Adrenal gland (tissue), 19 donors: ENCODE results near the gene UBE2Q2. TPM values are rescaled to one million over a fixed set of nuclear protein-coding genes. Genes with fewer than 3 reads are reported as not detected.
"Not testable (repeated sequence)": the region's sequence is repeated elsewhere in the genome, so short reads cannot be mapped to it uniquely, and the experiment has no call there.

Source experiments
- DNase-seq, 7 donors: peaks; one replicate each; pipeline ENCODE4 v3.0.0-alpha.2; 2019 to 2020
- H3K27ac ChIP-seq, 5 donors: fragments of 200-600 bp; sonication (generic) in 4 of 5; 1 replicate in 3 of 5; 2 replicates in 2 of 5; pipeline versions ENCODE4 v1.5.1 to v1.8.0; 2016 to 2020; ENCODE audit warnings: mild to moderate bottlenecking in 1 of 5
- H3K27me3 ChIP-seq: fragments of 200-600 bp; 2 replicates; pipeline ENCODE4 v1.8.0; 2021
- H3K36me3 ChIP-seq, 2 donors: fragments of 200-600 bp; replicated peaks in 1 of 2; 1 replicate in 1 of 2; 2 replicates in 1 of 2; pipeline versions ENCODE4 v1.5.1 to v1.8.0; 2018 to 2022
- H3K4me1 ChIP-seq, 2 donors: fragments of 200-600 bp; replicated peaks in 1 of 2; 1 replicate in 1 of 2; 2 replicates in 1 of 2; pipeline versions ENCODE4 v1.5.1 to v1.8.0; 2018 to 2021
- H3K4me3 ChIP-seq, 4 donors: fragments of 200-600 bp; sonication (generic) in 3 of 4; one replicate each; pipeline ENCODE4 v1.5.1; 2016 to 2018
- H3K9me3 ChIP-seq, 3 donors: fragments of 200-600 bp; sonication (generic) in 1 of 3; replicated peaks in 1 of 3; 1 replicate in 2 of 3; 2 replicates in 1 of 3; pipeline versions ENCODE4 v1.5.1 to v1.8.0; 2016 to 2021
- POLR2A ChIP-seq, 2 donors: fragments of 450-650 bp; IDR thresholded peaks; one replicate each; pipeline ENCODE4 v1.6.1; 2017; ENCODE audit warnings: antibody characterized with exemption in 2 of 2, mild to moderate bottlenecking in 2 of 2, moderate library complexity in 1 of 2
- WGBS, 4 donors: extraction: QIAGEN DNeasy Blood & Tissue Kit in 2 of 4; methylation state at CpG; one replicate each; pipeline versions ENCODE4 v1.1.5 to v1.1.7; 2013 to 2017; 5-methylcytosine and 5-hydroxymethylcytosine counted together
- intact Hi-C, 2 donors: fragments of 100-400 bp; cut with DNase I; formaldehyde crosslinking; loops; one replicate each; pipeline versions ENCODE4 v1.14.1 to v1.15.0; 2022 to 2023
- long read RNA-seq, 10 donors: library from polyadenylated mRNA in 3 of 10; unstranded in 2 of 10; stranded (forward) in 1 of 10; transcript quantifications; one replicate each; pipeline ENCODE4 v2.0.0 and lab custom pipeline, GENCODE V29; 2021 to 2026
- polyA plus RNA-seq, 3 donors: library from polyadenylated mRNA; stranded (reverse); fragments of 200-250 nt in 2 of 3; fragments of 350-450 nt in 1 of 3; fragmentation: Illumina TruSeq in 1 of 3; extraction: RNeasy Lipid Tissue Mini Kit (QIAGEN cat#74804) in 1 of 3; gene quantifications; one replicate each; pipeline ENCODE4 v1.2.3, GENCODE V29; 2013 to 2014
- total RNA-seq, 9 donors: library from RNA; depleted of rRNA in 4 of 9; stranded (reverse); fragments of >200 nt in 4 of 9; fragments of 120-200 nt in 1 of 9; fragmentation: NEBNext Ultra II Directional in 1 of 9; extraction: Animal tissue kit (Norgen Biotek cat#: 25700) in 1 of 9; gene quantifications; one replicate each; pipeline versions ENCODE4 v1.1.0 to v1.2.4, GENCODE V29; 2013 to 2023
- TF ChIP-seq, protein P1 (sequence below), 6 experiments: fragments of 450-650 bp in 4 of 6; fragments of 200-600 bp in 2 of 6; sonication (generic) in 1 of 6; IDR thresholded peaks; 1 replicate in 5 of 6; 2 replicates in 1 of 6; pipeline versions ENCODE4 v1.5.1 to v1.8.0; 2016 to 2021; ENCODE audit warnings: antibody characterized with exemption in 6 of 6, mild to moderate bottlenecking in 2 of 6, moderate library complexity in 1 of 6
- donor health status: healthy with polysubstance abuse.
- donor health status: Bipolar disorder and iron deficiency.
- donor health status: DM: yes; HTN: yes; CAD: no.
- donor health status: DM: no; HTN: no; CAD: no.
- donor health status: DM: no; HTN: no; CAD: no.
- donor health status: DM: yes; HTN: yes; CAD: no.

The UBE2Q2 gene
- total RNA-seq = 10 to 100 TPM; 35.0 to 76.7 (median 45.6) TPM
- polyA plus RNA-seq = 10 to 100 TPM; 18.7 to 49.8 (median 36.6) TPM
- long read RNA-seq, donor 1, partial matches to known transcripts = 5 of 9 reads
- long read RNA-seq, donor 1, other reads (novel, unspliced or antisense) = 0 of 9 reads
- long read RNA-seq, donor 2, partial matches to known transcripts = 0 of 5 reads
- long read RNA-seq, donor 2, other reads (novel, unspliced or antisense) = 0 of 5 reads
- long read RNA-seq, donor 3, partial matches to known transcripts = 0 of 6 reads
- long read RNA-seq, donor 3, other reads (novel, unspliced or antisense) = 0 of 6 reads
- long read RNA-seq, donor 4, partial matches to known transcripts = 5 of 13 reads
- long read RNA-seq, donor 4, other reads (novel, unspliced or antisense) = 3 of 13 reads
- long read RNA-seq, donor 5, transcript UBE2Q2-201 (13 exons, 3,130 nt) = major isoform, 44 of 77 reads
- long read RNA-seq, donor 5, transcript UBE2Q2-208 (12 exons, 2,969 nt) = minor isoform, 7 of 77 reads
- long read RNA-seq, donor 5, transcript UBE2Q2-204 (13 exons, 1,582 nt) = minor isoform, 7 of 77 reads
- long read RNA-seq, donor 5, partial matches to known transcripts = 0 of 77 reads
- long read RNA-seq, donor 5, other reads (novel, unspliced or antisense) = 19 of 77 reads
- long read RNA-seq, donor 6, partial matches to known transcripts = 8 of 11 reads
- long read RNA-seq, donor 6, other reads (novel, unspliced or antisense) = 3 of 11 reads
- long read RNA-seq, donor 7, partial matches to known transcripts = 0 of 2 reads
- long read RNA-seq, donor 7, other reads (novel, unspliced or antisense) = 0 of 2 reads
- long read RNA-seq, donor 8, partial matches to known transcripts = 0 of 6 reads
- long read RNA-seq, donor 8, other reads (novel, unspliced or antisense) = 0 of 6 reads
- long read RNA-seq, donor 9, transcript UBE2Q2-201 (13 exons, 3,130 nt) = major isoform, 6 of 12 reads
- long read RNA-seq, donor 9, partial matches to known transcripts = 5 of 12 reads
- long read RNA-seq, donor 9, other reads (novel, unspliced or antisense) = 0 of 12 reads
- long read RNA-seq, donor 10, partial matches to known transcripts = 0 of 5 reads
- long read RNA-seq, donor 10, other reads (novel, unspliced or antisense) = 0 of 5 reads

DNA sequence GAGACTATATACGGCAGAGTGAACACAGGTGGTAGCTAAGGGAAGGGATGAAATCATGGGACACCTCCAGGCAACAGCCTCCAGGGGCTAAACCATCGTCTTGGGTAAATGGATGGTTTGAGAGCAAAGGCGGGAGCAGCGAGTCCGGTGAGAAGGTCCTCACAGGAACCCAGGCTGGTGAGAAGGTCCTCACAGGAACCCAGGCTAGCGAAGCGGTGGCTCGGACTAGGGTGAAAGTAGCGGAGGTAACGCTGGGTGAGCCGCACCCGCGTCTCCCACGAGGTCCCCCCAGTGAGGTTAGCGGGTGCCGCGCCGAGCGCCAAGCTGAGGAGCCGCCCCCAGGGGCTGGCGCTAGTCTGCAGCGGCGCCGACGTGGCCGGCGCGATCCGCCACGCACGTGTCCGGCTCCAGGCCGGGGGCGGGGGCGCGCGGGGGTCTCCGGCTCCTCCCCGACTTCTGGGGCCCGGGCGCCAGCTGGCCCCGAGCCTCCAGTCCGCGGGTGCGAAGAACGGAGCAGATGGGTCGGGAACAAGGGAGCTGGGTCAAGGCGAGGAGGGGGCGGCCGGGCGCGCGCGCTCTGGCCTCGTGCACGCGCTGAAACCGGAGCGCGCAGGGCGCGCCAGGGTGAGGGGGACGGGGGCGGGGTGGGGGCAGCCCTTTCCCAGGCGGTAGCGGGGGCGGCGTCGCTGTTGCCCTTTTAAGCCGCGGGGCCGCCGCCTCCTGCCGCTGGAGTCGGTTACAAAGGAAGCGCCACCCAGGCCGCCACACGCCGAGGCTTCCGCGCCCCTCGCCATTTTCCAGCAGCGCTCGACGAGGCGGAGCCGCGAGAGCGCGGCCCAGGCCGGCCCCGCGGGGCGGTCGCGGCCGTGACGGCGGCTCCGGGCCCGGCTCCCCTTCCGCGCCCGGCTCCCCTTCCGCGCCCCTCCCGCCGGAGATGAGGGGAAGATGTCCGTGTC is at the start of gene UBE2Q2:
UBE2Q2 (plus strand) TSS at position 726 of the 956 bp plus-strand sequence; CDS start at position 946, 220 bp downstream.
- Histone ChIP-seq H3K36me3 (no peaks in the 10 kb centered on the region), H3K27ac (peak within 1 kb of the TSS; percentile 81 to 96 (median 87)), H3K4me3 (peak within 1 kb of the TSS; percentile 59 to 96 (median 90)), H3K27me3 (no peaks in the 10 kb centered on the region), H3K9me3 (no peaks in the 10 kb centered on the region), H3K4me1 (peaks cover 21 to 39% of the 10 kb centered on the region in 2 donors)
- 0 to 3% (median 1%) methylated on average over 12 to 109 of the region's 109 CpGs for WGBS, 4 donors
- DNase-seq = peak; percentile 61 to 74 (median 68)
- intact Hi-C loops = no loop called here
- TF ChIP-seq, protein P1, sequence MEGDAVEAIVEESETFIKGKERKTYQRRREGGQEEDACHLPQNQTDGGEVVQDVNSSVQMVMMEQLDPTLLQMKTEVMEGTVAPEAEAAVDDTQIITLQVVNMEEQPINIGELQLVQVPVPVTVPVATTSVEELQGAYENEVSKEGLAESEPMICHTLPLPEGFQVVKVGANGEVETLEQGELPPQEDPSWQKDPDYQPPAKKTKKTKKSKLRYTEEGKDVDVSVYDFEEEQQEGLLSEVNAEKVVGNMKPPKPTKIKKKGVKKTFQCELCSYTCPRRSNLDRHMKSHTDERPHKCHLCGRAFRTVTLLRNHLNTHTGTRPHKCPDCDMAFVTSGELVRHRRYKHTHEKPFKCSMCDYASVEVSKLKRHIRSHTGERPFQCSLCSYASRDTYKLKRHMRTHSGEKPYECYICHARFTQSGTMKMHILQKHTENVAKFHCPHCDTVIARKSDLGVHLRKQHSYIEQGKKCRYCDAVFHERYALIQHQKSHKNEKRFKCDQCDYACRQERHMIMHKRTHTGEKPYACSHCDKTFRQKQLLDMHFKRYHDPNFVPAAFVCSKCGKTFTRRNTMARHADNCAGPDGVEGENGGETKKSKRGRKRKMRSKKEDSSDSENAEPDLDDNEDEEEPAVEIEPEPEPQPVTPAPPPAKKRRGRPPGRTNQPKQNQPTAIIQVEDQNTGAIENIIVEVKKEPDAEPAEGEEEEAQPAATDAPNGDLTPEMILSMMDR (IDR thresholded peaks at IDR 0.05) = peak in 2 of 6 experiments; percentile 2 to 9
- TF ChIP-seq POLR2A (IDR thresholded peaks at IDR 0.05) = peak in 1 of 2 donors; percentile 38

DNA sequence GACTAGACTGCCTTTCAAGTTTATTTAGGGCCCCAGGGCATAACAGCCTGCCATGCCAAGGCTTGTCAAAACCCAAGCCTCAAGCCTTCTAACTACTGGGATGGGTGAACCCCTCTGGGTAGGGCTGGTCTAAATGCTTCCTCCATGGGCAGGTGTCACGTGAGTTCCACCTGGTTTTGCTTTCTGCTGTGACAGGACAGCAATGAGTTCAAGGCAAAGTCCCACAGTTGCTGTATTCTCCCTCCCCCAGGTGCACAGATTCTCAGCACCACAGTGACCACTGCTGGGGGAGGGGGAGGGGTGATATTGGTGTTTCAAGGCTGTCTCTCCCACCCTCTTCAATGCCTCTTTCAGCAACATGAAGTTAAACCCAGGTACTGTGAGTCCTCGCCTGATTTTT is 46.9 kb upstream of the UBE2Q2 start:
- peaks cover 3% of the 10 kb centered on the region for H3K27me3 ChIP-seq
- intact Hi-C loops = loop anchor here in 1 of 2 donors (10.0 kb wide), 1 partner anchor 102 kb away; no protein-coding TSS in a partner anchor
- TF ChIP-seq, protein P1 (IDR thresholded peaks at IDR 0.05) = no peak
- TF ChIP-seq POLR2A (IDR thresholded peaks at IDR 0.05) = no peak
- WGBS, 4 donors = 76 to 93% (median 86%) methylated on average over 1 to 2 of the region's 2 CpGs
- H3K4me3 ChIP-seq = no peak overlapping the region
- no peaks in the 10 kb centered on the region for H3K36me3 ChIP-seq
- H3K9me3 ChIP-seq = no peaks in the 10 kb centered on the region
- no peak overlapping the region for H3K27ac ChIP-seq
- no peaks in the 10 kb centered on the region for H3K4me1 ChIP-seq
- no peak for DNase-seq

DNA sequence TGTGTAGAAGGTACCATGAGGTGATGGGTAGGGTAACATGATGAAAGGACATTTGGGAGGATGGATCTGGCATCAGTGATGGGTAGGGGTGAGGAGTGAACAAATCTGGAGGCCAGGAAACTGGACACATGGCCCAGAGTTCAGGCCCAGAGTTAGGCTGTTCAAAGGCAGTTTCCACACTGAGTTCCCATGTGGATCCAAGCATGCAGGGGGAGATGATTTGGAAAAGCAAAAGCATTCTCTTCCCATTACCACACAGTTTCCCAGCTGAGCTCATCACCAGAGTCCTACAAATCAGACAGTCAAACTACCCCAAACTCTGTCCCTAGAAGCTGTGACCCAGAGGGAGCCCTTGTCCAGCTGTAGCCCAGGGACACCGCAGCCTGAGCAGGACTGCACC is 46.1 kb upstream of the UBE2Q2 start:
- H3K4me3 ChIP-seq, H3K4me1 ChIP-seq, H3K36me3 ChIP-seq, DNase-seq, H3K9me3 ChIP-seq, H3K27ac ChIP-seq, H3K27me3 ChIP-seq: not testable (repeated sequence)
- intact Hi-C loops = loop anchor here in 1 of 2 donors (10.0 kb wide), 1 partner anchor 102 kb away; no protein-coding TSS in a partner anchor
- WGBS, 4 donors = 92 to 100% (median 96%) methylated on average over 1 of the region's 1 CpG; no CpG with 5 or more reads in 1 of the 4 donors

DNA sequence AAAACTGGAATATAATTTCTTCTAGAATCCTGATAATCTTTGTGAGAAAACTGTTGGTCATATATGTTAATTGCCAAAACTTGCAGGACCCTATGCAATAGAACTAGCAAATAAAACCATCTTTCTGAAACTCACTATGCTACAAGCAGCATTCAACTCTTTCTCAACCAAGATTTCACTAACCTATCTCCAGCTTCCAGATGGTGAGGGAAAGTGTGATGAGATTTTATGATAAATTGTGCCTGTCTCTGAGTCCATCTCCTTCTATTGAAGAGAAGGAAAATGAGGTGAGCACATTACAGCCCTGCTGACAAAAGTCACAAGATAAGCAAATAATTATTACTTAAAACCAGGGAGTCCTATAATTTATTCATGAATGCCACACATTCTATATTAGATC is 44.1 kb upstream of the UBE2Q2 start:
- TF ChIP-seq POLR2A (IDR thresholded peaks at IDR 0.05) = no peak
- TF ChIP-seq, protein P1 (IDR thresholded peaks at IDR 0.05) = no peak
- no peak for DNase-seq
- H3K9me3 ChIP-seq = no peaks in the 10 kb centered on the region
- peaks cover 0 to 8% of the 10 kb centered on the region in 2 donors for H3K4me1 ChIP-seq
- peaks cover 17% of the 10 kb centered on the region for H3K27me3 ChIP-seq
- no peaks in the 10 kb centered on the region for H3K36me3 ChIP-seq
- H3K27ac ChIP-seq = no peak overlapping the region
- no peak overlapping the region for H3K4me3 ChIP-seq
- intact Hi-C loops = loop anchor here in 1 of 2 donors (10.0 kb wide), 1 partner anchor 104 kb away; no protein-coding TSS in a partner anchor

DNA sequence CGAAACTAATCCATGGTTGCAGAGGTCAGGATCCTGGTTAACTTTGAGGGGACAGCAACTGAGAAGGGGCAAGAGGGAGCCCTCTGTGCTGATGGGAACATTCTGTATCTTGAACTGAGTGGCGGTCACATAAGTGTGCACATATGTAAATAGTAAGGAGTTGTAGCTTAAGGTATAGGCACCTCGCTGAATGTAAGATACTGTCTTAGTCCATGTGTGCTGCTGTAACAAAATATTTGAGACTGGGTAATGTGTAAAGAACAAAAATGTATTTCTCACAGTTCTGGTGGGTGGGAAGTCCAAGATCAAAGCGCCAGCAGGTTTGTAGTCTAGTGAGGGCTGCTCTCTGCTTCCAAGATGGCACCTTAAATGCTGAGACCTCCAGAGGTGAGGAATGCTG is 42.8 kb upstream of the UBE2Q2 start:
- peaks cover 17% of the 10 kb centered on the region for H3K27me3 ChIP-seq
- H3K27ac ChIP-seq, H3K9me3 ChIP-seq, DNase-seq, H3K4me3 ChIP-seq, H3K4me1 ChIP-seq, H3K36me3 ChIP-seq: not testable (repeated sequence)
- 83 to 92% (median 85%) methylated on average over 4 of the region's 4 CpGs for WGBS, 4 donors
- intact Hi-C loops = loop anchor here (5.0 to 10.0 kb wide), 4 partner anchors 68 to 124 kb away; no protein-coding TSS in a partner anchor
